ENCODE data around the gene PNPO.

The PNPO gene

GRCh38 chr17:47962901-47963300, 21.5 kb downstream of the PNPO start:
- peaks cover 9% of the 10 kb centered on the region for H3K4me1 ChIP-seq (ENCODE audit: control insufficient read depth, insufficient read depth, low read length, unreplicated experiment)
- H3K27me3 ChIP-seq (ENCODE audit: insufficient read depth, low read length), result no peaks in the 10 kb centered on the region
- no peak overlapping the region for H3K4me3 ChIP-seq (ENCODE audit: low read depth, low read length)

GRCh38 chr17:47964856-47965255, 23.5 kb downstream of the PNPO start:
- H3K4me3 ChIP-seq (ENCODE audit: low read depth, low read length), result no peak overlapping the region
- H2AFZ ChIP-seq (ENCODE audit: low read length, unreplicated experiment), result no peak overlapping the region
- no peaks in the 10 kb centered on the region for H3K27me3 ChIP-seq (ENCODE audit: insufficient read depth, low read length)
- H3K79me2 ChIP-seq (ENCODE audit: control insufficient read depth, insufficient read depth, low read length, unreplicated experiment), result no peaks in the 10 kb centered on the region
- H3K4me1 ChIP-seq (ENCODE audit: control insufficient read depth, insufficient read depth, low read length, unreplicated experiment), result peaks cover 16% of the 10 kb centered on the region
- H3K36me3 ChIP-seq (ENCODE audit: insufficient read depth, low read length), result no peaks in the 10 kb centered on the region
- no peak overlapping the region for H3K27ac ChIP-seq (ENCODE audit: low read depth, low read length)

More at GRCh38 chr17:47962901-47963300, 21.5 kb downstream of the PNPO start:
- H2AFZ ChIP-seq (ENCODE audit: low read length, unreplicated experiment), result no peak overlapping the region
- H3K79me2 ChIP-seq (ENCODE audit: control insufficient read depth, insufficient read depth, low read length, unreplicated experiment), result no peaks in the 10 kb centered on the region
- H3K27ac ChIP-seq (ENCODE audit: low read depth, low read length), result no peak overlapping the region
- no peaks in the 10 kb centered on the region for H3K36me3 ChIP-seq (ENCODE audit: insufficient read depth, low read length)

- H3K27ac ChIP-seq (ENCODE audit: low read depth, low read length), result no peak overlapping the region
- no peak overlapping the region for H3K4me3 ChIP-seq (ENCODE audit: low read depth, low read length)
- H3K36me3 ChIP-seq (ENCODE audit: insufficient read depth, low read length), result no peaks in the 10 kb centered on the region
- H2AFZ ChIP-seq (ENCODE audit: low read length, unreplicated experiment), result no peak overlapping the region
- H3K27me3 ChIP-seq (ENCODE audit: insufficient read depth, low read length), result no peaks in the 10 kb centered on the region
- peaks cover 16% of the 10 kb centered on the region for H3K4me1 ChIP-seq (ENCODE audit: control insufficient read depth, insufficient read depth, low read length, unreplicated experiment)
- H3K79me2 ChIP-seq (ENCODE audit: control insufficient read depth, insufficient read depth, low read length, unreplicated experiment), result no peaks in the 10 kb centered on the region
Observed at GRCh38 chr17:47966079-47966519, 24.7 kb downstream of the PNPO start.

GRCh38 chr17:47967607-47968252, 26.4 kb downstream of the PNPO start:
- no peaks in the 10 kb centered on the region for H3K36me3 ChIP-seq (ENCODE audit: insufficient read depth, low read length)
- H3K4me1 ChIP-seq (ENCODE audit: control insufficient read depth, insufficient read depth, low read length, unreplicated experiment), result peaks cover 26% of the 10 kb centered on the region
- H3K27me3 ChIP-seq (ENCODE audit: insufficient read depth, low read length), result no peaks in the 10 kb centered on the region
- peak overlapping the region; percentile 72 for H3K27ac ChIP-seq (ENCODE audit: low read depth, low read length)
- H3K79me2 ChIP-seq (ENCODE audit: control insufficient read depth, insufficient read depth, low read length, unreplicated experiment), result peaks cover 15% of the 10 kb centered on the region
- H2AFZ ChIP-seq (ENCODE audit: low read length, unreplicated experiment), result no peak overlapping the region
- H3K4me3 ChIP-seq (ENCODE audit: low read depth, low read length), result no peak overlapping the region

GRCh38 chr17:47968836-47969235, 27.5 kb downstream of the PNPO start:
- Histone ChIP-seq H3K4me3 (ENCODE audit: low read depth, low read length) (no peak overlapping the region), H3K79me2 (ENCODE audit: control insufficient read depth, insufficient read depth, low read length, unreplicated experiment) (peaks cover 16% of the 10 kb centered on the region), H3K27me3 (ENCODE audit: insufficient read depth, low read length) (no peaks in the 10 kb centered on the region), H3K36me3 (ENCODE audit: insufficient read depth, low read length) (no peaks in the 10 kb centered on the region), H2AFZ (ENCODE audit: low read length, unreplicated experiment) (no peak overlapping the region), H3K27ac (ENCODE audit: low read depth, low read length) (no peak overlapping the region), H3K4me1 (ENCODE audit: control insufficient read depth, insufficient read depth, low read length, unreplicated experiment) (peaks cover 26% of the 10 kb centered on the region)

GRCh38 chr17:47969930-47970724, 28.8 kb downstream of the PNPO start:
- Histone ChIP-seq H3K79me2 (ENCODE audit: control insufficient read depth, insufficient read depth, low read length, unreplicated experiment) (peaks cover 16% of the 10 kb centered on the region), H3K27me3 (ENCODE audit: insufficient read depth, low read length) (no peaks in the 10 kb centered on the region), H2AFZ (ENCODE audit: low read length, unreplicated experiment) (peak overlapping the region; percentile 78), H3K36me3 (ENCODE audit: insufficient read depth, low read length) (no peaks in the 10 kb centered on the region), H3K4me3 (ENCODE audit: low read depth, low read length) (peak overlapping the region; percentile 61), H3K4me1 (ENCODE audit: control insufficient read depth, insufficient read depth, low read length, unreplicated experiment) (peaks cover 26% of the 10 kb centered on the region), H3K27ac (ENCODE audit: low read depth, low read length) (no peak overlapping the region)

GRCh38 chr17:47970725-47971499, 29.5 kb downstream of the PNPO start, which contains the start of gene CDK5RAP3:
TSS of gene CDK5RAP3 (plus strand) at chr17:47971113. CDS start at chr17:47971147, 34 bp downstream.
- Histone ChIP-seq H3K27ac (ENCODE audit: low read depth, low read length) (peak within 1 kb of the TSS; percentile 46), H3K4me3 (ENCODE audit: low read depth, low read length) (peak within 1 kb of the TSS; percentile 99), H3K4me1 (ENCODE audit: control insufficient read depth, insufficient read depth, low read length, unreplicated experiment) (peaks cover 26% of the 10 kb centered on the region), H3K79me2 (ENCODE audit: control insufficient read depth, insufficient read depth, low read length, unreplicated experiment) (peaks cover 16% of the 10 kb centered on the region), H3K36me3 (ENCODE audit: insufficient read depth, low read length) (no peaks in the 10 kb centered on the region), H3K27me3 (ENCODE audit: insufficient read depth, low read length) (no peaks in the 10 kb centered on the region), H2AFZ (ENCODE audit: low read length, unreplicated experiment) (peak within 1 kb of the TSS; percentile 88)

- H3K79me2 ChIP-seq (ENCODE audit: control insufficient read depth, insufficient read depth, low read length, unreplicated experiment), result peaks cover 16% of the 10 kb centered on the region
- no peak overlapping the region for H3K27ac ChIP-seq (ENCODE audit: low read depth, low read length)
- peaks cover 12% of the 10 kb centered on the region for H3K4me1 ChIP-seq (ENCODE audit: control insufficient read depth, insufficient read depth, low read length, unreplicated experiment)
- no peak overlapping the region for H2AFZ ChIP-seq (ENCODE audit: low read length, unreplicated experiment)
- 0 out of 2 replicates have a peak, but pooled peaks cover under 1% of the 10 kb centered on the region for H3K36me3 ChIP-seq (ENCODE audit: insufficient read depth, low read length)
- H3K27me3 ChIP-seq (ENCODE audit: insufficient read depth, low read length), result no peaks in the 10 kb centered on the region
- H3K4me3 ChIP-seq (ENCODE audit: low read depth, low read length), result no peak overlapping the region
Observed at GRCh38 chr17:47973541-47973940, 32.2 kb downstream of the PNPO start.

- Histone ChIP-seq H3K79me2 (ENCODE audit: control insufficient read depth, insufficient read depth, low read length, unreplicated experiment) (peaks cover 16% of the 10 kb centered on the region), H3K4me1 (ENCODE audit: control insufficient read depth, insufficient read depth, low read length, unreplicated experiment) (peaks cover 10% of the 10 kb centered on the region), H3K27me3 (ENCODE audit: insufficient read depth, low read length) (no peaks in the 10 kb centered on the region), H3K36me3 (ENCODE audit: insufficient read depth, low read length) (0 out of 2 replicates have a peak, but pooled peaks cover 8% of the 10 kb centered on the region), H2AFZ (ENCODE audit: low read length, unreplicated experiment) (no peak overlapping the region), H3K27ac (ENCODE audit: low read depth, low read length) (no peak overlapping the region), H3K4me3 (ENCODE audit: low read depth, low read length) (no peak overlapping the region)
Observed at GRCh38 chr17:47975189-47975822, 33.9 kb downstream of the PNPO start.

- H2AFZ ChIP-seq (ENCODE audit: low read length, unreplicated experiment), result no peak overlapping the region
- H3K79me2 ChIP-seq (ENCODE audit: control insufficient read depth, insufficient read depth, low read length, unreplicated experiment), result peaks cover 16% of the 10 kb centered on the region
- H3K27ac ChIP-seq (ENCODE audit: low read depth, low read length), result no peak overlapping the region
- 0 out of 2 replicates have a peak, but pooled peaks cover 8% of the 10 kb centered on the region for H3K36me3 ChIP-seq (ENCODE audit: insufficient read depth, low read length)
- H3K27me3 ChIP-seq (ENCODE audit: insufficient read depth, low read length), result no peaks in the 10 kb centered on the region
- no peak overlapping the region for H3K4me3 ChIP-seq (ENCODE audit: low read depth, low read length)
- H3K4me1 ChIP-seq (ENCODE audit: control insufficient read depth, insufficient read depth, low read length, unreplicated experiment), result peaks cover 10% of the 10 kb centered on the region
Observed at GRCh38 chr17:47975823-47976205, 34.4 kb downstream of the PNPO start.

Measured in ACC112 (cell line).